ENCODE results near the gene POR.

DNA sequence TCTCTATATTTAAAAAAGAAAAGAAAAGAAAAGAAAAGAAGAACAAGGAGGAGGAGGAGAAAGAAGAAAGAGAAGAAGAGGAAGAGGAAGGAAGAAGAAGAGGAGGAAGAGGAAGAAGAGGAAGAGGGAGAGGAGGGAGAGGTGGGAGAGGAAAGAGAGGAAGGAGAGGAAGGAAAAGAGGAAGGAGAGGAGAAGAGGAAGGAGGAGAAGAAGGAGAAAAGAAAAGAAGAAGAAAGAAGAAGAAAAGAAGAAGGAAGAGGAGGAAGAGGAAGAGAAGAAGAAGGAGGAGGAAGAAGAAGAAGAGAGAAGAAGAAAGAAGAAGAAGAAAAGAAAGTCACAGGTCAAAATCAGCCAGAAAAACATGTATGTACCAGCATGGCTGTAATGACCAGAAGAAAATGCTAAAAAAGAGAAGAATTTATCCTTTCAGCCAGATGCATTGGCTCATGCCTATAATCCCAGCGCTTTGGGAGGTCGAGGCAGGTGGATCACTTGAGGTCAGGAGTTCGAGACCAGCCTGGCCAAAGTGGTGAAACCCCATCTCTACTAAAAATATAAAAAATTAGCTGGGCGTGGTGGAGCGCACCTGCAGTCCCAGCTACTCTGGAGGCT lies 5.3 kb upstream of the POR start:
- TF ChIP-seq, protein P1, sequence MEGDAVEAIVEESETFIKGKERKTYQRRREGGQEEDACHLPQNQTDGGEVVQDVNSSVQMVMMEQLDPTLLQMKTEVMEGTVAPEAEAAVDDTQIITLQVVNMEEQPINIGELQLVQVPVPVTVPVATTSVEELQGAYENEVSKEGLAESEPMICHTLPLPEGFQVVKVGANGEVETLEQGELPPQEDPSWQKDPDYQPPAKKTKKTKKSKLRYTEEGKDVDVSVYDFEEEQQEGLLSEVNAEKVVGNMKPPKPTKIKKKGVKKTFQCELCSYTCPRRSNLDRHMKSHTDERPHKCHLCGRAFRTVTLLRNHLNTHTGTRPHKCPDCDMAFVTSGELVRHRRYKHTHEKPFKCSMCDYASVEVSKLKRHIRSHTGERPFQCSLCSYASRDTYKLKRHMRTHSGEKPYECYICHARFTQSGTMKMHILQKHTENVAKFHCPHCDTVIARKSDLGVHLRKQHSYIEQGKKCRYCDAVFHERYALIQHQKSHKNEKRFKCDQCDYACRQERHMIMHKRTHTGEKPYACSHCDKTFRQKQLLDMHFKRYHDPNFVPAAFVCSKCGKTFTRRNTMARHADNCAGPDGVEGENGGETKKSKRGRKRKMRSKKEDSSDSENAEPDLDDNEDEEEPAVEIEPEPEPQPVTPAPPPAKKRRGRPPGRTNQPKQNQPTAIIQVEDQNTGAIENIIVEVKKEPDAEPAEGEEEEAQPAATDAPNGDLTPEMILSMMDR (IDR thresholded peaks at IDR 0.05; ENCODE audit: low read depth, low read length): no peak
- no peak for TF ChIP-seq EZH2phosphoT487 (IDR thresholded peaks at IDR 0.05; ENCODE audit: low read depth)
